HG02678 (cell line): ENCODE results near the gene RGS9BP.
"Not testable (repeated sequence)": the region's sequence is repeated elsewhere in the genome, so short reads cannot be mapped to it uniquely, and the experiment has no call there.

Source experiments
- ATAC-seq: cut with Tn5 transposase; IDR thresholded peaks from one replicate; pipeline ENCODE4 v1.9.1; 2021; ENCODE audit warnings: mild to moderate bottlenecking, moderate library complexity; ENCODE audit not compliant: unreplicated experiment

RGS9BP gene, protein sequence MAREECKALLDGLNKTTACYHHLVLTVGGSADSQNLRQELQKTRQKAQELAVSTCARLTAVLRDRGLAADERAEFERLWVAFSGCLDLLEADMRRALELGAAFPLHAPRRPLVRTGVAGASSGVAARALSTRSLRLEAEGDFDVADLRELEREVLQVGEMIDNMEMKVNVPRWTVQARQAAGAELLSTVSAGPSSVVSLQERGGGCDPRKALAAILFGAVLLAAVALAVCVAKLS

DNA sequence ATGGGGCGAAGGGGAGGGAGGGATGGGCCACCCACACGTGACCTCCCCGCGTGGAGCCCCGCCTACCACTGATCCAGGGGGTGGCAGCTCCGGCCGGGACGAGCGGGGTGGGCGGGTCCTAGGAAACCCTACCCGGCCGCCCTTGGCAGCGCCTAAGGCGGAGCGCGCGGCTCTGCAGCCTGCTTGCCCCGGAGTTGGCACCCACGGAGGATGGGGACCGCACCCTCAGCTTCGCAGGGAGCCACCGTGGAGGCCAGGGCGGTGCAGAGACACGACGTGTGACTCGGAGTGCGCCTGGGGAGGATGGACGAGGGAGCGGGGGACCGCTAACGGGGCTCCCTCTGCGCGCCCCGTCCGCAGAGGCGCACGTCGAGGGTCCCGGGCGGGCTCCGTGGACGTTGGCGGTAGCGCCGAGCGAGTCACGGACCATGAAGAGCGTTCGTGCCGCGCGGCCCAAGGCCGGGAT, at the start of gene RGS9BP:
Gene RGS9BP, plus strand, starts transcription at position 129 of the 466 bp plus-strand sequence. CDS start 416 bp downstream, outside the sequence.
- ATAC-seq, result no peak

DNA sequence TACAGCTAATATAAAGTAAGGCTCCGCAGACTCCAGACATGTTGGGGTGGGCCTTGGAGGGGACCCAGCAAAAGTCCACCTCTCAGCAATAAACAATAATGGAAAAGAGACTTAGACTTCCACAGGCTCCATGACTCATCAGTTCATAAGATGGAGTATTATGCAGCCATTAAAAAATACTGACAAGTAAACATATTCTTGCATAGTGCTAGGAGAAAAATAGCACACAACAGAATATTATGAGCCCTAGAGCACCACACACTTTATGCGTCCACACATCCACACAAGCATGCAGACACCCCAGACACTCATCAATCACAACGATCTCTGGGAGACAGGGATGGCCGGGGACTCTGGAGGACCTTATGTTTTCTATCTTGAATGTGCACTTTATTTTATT, 48.7 kb upstream of the RGS9BP start:
- no peak for ATAC-seq

DNA sequence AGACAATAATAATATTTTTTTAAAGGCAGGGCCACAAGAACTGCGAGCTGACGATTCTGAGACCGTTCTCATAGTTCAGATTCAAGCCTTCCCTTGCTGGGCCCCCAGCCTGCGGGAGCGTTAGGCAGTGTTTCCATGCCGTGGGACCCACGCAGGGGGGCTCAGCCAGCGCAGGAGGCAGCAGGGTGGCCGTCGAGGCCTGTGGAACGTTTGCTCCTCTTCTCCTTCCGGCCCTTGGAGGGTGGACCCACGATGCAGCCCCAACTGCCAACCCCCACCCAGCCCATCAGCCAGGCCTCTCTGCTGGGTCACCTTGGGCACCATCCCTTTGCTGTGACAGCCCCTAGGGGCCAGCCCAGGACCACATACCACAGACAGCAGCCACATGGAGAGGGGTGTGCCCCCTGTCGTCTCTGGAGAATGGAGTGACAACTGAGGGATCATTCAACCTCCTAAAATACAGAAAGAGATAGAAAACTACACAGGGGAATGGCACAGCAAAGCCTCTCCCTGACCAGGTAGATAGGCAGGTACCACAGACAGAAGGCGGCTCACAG, 47.9 kb upstream of the RGS9BP start:
- no peak for ATAC-seq

DNA sequence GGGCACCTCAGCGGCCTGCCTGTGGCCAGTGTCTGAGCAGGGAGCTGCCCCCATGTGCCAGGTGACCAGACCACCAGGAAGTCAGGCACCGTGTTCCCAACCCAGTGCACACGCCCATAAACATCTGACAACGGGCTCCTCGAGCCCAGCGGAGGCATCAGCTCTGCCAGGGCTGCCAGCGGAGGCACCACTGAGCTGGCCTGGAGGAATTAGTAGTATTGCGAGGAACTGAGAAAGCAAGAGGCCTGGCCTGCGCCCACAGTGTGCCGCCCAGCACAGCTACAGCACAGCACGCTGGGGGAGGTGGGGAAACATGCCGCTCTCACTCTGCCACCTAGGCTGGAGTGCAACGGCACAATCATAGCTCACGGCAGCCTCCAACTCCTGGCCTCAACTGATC, 45.3 kb upstream of the RGS9BP start:
- ATAC-seq, result no peak

DNA sequence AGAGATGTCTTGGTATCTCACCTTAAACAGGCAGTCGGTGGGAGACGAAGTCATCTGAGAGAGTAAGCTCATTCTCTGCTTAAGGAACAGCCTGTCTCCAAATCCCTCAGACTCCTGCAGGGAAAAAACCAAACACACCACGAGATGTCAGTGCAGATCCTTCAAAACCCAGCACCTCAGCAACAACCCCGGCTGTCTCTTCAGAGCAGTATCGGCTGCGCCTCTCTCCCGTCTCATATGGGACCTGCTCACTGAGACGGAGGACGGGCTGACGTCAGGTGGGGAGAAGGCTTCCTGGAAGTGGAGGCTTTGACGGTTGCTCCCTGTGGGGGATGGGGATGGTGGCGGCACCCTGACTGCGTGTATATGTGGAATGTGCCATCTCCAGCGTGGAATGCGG, 44.3 kb upstream of the RGS9BP start:
- ATAC-seq, result no peak

DNA sequence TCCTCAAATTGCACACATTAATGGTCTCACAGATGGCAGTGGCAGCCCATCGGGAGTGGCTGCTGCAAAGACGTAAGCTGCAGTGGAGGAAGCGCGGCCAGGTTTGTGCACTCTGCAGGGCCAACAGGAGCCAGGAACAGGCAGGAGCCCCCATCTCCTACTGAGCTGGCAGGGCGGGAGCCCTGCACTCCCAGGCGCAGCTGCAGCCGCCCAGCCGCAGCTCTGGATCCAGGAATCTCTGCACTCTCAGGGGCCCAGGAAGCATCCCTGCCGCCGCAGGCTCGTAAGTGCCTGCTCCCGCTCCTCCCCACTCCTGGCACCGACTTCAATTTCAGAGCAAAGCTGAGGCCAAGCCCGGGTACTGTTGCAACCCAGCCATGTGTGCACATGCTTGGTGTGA, 38.2 kb upstream of the RGS9BP start:
- ATAC-seq, result no peak

DNA sequence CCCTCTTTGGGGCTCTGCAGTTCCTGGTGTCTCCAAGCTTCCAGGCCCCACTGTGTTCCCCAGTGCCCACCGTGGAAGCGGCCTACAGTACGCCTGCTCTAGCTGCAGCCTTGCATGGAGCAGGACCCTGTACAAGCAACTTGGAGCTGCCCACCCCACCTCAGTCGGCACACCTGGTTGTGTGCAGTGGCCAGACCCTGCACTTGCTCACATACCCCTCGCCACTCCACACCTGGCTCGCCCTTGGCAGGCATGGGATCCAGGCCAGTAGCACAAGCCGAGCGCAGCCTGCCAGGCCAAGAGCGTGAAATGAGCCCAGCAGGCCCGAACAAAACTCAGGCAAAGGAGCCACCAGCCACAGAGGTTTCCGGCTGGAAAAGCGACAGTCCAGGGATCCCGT, 37.0 kb upstream of the RGS9BP start:
- no peak for ATAC-seq

DNA sequence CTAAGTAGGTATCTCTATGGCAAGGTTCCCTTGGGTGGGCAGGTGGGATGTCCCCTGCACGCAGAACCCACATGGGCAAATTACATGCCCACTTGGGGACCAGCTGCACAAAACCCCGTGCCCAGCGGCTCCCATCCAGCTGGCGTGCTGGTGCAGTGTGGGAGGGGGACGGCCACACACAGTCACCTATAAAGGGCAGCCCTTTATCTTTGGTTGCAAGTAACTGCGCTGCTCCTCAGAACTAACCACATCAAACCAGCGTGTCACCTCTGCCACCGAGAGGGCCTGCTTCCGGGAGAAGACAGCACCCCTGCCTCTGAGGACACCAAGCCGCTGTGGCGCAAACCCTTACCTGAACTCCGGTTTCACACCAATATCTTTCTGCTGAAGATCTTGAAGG, 32.9 kb upstream of the RGS9BP start:
- no peak for ATAC-seq

DNA sequence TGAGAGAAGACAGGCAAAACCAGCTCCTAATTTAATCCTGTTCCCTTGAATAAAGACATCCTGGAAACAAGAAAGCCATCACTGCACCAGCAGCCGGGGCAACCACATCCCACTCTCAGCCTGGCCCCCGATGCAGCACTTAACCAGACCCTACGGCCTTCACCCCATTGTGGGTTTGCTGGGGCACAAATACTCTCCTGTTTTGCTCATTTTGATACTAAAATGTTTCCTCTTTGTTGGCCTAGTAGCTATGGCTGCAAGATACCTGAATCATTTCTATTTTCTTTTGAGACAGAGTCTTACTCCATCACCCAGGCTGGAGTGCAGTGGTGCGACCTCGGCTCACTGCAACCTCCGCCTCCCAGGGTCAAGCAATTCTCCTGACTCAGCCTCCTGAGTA, 29.1 kb upstream of the RGS9BP start:
- ATAC-seq, result no peak

DNA sequence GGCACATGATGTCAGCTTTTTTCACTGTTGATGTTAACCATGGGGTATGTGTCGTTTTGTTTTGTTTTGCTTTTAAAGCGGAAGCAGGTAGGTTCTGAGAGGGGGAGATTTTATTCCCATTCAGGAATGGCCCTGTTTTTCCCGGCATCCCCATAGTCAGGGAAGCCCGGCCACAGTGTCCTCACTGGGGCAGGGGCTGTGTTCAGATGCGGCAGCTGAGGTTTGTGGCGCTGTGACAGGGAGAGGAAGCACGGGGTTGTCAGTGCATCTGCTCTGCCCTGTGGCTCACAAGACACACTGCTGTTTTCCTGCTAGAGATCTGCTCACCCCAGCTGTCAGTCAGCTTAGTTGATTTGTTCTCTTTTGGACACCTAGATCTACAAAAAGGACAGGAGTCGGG, 28.3 kb upstream of the RGS9BP start:
- ATAC-seq, result no peak

DNA sequence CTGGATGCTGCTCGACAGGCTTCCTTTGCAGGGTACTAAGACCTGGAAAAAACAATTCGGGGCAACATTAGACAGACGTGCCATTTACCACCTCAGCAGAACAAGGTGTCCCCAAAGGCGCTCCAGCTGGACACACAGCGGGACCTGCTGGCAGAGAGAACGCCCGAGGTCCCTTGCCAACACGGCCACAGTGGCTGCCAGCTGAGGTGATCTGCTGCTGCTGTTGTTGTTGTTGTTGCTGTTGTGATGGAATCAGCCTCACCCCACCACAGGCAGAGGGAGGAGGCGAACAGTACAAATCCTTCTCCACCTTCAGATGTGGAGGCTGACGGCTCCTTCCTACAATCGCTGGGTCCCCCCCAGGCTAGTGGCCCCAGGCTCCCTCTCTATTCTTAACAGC, 25.9 kb upstream of the RGS9BP start:
- ATAC-seq, result no peak

DNA sequence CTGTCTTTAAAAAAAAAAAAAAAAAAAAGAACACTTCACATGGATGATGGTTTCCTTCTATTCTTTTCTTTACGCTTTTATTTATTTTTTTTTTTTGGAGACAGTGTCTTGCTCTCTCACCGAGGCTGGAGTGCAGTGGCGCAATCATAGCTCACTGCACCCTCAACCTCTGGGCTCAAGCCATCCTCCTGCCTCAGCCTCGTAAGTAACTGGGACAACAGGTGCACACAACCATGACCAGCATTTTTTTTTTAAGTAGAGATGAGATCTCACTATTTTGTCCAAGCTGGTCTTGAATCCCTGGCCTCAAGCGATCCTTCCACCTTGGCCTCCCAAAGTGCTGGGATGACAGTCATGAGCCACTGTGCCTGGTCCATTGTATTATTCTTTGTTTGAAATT, 25.0 kb upstream of the RGS9BP start:
- ATAC-seq, result no peak

DNA sequence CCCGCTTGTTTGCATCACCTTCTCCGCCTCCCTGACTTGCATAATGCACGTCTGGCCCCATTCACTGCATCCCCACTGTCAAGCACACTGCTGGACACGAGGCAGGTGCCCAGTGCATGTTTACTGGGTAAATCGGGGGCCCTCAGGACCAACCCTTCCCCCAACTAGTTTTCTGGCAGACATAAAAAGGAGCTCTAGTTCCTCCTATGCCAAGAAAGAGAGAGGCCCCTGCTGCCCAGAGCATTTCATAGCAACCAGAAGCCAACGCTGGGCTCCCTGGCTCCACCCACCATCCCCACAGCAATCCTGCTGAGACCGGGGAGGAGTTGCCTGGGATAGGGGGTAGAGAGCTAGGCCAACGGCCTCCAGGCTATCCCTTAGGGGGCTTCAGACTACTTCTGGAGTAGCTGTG, 23.9 kb upstream of the RGS9BP start:
- no peak for ATAC-seq

DNA sequence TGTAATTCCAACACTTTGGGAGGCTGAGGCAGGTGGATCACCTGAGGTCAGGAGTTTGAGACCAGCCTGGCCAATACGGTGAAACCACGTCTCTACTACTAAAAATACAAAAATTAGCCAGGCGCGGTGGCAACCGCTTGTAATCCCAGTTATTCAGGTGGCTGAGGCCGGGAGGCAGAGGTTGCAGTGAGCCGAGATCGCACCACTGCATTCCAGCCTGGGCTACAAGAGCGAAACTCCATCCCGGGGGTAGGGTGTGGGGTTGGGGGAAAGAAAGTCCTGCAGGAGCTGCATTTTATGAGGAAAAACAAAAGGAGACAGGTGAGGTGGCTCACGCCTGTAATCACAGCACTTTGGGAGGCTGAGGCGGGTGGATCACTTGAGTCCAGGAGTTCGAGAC, 23.3 kb upstream of the RGS9BP start:
- ATAC-seq, result not testable (repeated sequence)

DNA sequence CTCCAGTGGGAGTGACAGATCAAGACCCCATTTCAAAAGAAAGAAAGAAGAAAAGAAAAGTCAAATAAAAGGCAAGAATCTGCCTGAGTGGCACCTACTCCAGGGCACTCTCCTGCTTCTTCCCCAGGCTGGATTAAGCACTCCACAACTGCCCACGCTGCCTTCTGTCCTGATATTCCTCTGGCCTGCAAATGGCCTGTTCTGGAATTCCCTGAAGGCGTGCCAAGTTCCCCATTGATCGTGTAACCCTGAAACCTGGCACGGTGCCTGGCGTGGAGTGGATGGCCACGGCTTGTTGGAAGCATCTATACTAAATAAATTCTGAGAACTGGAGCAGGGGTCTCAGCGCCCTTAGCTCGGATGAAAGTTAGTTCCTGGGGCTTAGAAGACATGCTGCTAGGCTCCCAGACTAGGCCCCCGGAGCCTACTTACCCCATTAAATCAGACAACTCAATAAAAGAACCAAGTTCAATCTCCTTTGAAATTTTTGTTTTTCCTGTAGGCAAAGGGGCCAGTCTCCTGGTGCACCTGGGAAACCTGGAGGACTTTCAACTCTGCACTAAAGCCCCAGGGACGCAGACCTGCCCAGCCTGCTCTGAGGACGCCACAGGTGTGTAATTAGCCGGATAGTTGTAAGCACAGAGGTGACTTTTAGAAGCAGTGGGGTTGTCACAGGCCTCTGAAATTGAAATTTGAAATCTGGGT, 22.6 kb upstream of the RGS9BP start:
- no peak for ATAC-seq

DNA sequence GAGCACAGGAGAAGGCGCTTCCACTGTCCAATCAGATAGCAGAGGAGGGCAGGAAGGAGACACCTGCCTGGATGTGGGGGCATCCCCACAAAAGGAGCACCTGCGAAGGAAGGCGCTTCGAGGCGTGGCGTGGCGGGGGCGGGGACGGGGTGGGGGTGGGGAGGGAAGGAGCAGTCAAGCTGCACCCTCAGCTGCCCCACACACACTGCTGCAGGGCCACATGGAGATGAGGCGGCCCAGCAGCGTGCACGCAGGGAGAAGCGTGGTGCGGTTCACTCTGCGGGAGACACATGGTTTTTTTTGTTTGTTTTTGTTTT, 22.1 kb upstream of the RGS9BP start:
- no peak for ATAC-seq

DNA sequence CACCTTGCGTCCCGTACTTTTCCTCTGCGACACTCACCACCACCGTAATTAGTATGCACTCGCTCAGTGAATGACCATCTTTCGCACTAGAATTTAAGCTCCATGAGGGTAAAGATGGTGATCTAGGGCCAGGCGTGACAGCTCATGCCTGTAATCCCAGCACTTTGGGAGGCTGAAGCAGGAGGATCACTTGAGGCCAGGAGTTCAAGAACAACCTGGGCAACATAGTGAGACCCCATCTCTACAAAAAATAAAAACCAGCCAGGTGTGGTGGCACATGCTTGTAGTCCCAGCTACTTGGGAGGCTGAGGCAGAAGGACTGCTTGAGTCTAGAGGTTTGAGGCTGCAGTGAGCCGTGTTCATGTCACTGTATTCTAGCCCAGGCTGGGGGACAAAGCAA, 19.3 kb upstream of the RGS9BP start:
- ATAC-seq, result not testable (repeated sequence)

DNA sequence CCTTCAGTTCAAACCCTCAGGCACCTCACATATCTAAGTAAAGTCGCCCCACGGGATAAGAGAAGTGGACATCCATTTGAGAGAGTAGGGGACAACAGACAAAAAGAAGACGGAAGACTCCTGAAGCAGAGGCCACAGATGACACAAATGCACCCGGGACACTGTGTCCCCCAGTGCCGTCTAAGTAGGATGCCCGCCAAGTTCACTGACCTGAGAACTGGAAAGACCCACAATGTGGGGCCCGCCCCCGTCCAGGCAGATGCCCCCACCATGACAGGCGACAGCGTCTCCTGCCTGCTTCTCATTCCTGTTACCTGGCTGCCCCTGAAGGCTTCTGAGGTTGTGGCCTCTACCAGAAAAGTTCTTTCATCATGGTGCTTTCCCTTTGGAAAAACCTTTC, 17.6 kb upstream of the RGS9BP start:
- ATAC-seq, result no peak

DNA sequence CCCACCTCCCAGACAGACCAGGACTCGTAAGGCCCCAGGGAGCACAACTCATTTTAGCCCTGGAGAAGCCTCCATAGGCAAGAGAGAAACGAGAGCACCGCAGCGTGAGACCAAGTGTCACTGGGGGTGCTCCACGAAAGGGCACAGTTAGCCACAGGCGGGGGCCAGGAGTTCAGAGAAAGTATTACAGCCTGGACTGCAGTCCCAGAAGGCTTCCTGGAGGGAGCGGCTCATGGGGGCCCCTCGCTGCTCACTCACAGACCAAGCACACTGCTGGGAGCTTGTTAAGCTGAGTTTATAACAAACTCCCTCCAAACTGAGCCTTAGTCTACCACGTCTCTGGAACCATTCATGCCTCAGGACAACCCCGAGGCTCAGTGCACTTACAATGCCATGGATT, 17.1 kb upstream of the RGS9BP start:
- no peak for ATAC-seq

DNA sequence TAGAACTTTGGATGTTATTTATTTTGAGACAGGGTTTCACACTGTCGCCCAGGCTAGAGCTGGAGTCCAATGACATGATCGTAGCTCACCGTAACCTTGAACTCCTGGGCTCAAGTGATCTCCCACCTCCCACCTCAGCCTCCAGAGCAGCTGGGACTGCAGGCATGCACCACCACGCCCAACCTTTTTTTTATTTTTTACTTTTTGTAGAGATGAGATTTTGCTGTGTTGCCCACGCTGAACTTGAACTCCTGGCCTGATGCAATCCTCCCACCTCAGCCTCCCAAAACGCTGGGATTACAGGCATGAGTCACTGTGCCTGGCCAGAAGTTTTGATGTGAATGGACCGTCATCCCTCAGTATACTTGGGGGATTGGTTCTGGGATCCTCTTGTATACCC, 14.3 kb upstream of the RGS9BP start:
- ATAC-seq, result no peak

DNA sequence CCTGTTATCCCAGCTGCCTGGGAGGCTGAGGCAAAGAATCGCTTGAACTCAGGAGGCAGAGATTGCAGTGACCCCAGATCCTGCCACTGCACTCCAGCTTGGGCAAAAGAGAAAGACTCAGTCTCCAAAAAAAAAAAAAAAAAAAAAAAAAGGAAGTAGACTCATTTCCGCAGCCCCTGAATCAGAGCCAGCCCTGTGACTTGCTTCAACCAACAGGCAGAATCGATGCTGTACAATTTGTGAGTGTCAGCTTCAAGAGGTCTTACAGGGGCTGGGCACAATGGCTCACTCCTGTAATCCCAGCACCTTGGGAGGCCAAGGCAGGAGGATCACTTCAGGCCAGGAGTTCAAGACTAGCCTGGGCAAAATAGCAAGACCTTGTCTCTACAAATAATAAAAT, 13.5 kb upstream of the RGS9BP start:
- no peak for ATAC-seq

DNA sequence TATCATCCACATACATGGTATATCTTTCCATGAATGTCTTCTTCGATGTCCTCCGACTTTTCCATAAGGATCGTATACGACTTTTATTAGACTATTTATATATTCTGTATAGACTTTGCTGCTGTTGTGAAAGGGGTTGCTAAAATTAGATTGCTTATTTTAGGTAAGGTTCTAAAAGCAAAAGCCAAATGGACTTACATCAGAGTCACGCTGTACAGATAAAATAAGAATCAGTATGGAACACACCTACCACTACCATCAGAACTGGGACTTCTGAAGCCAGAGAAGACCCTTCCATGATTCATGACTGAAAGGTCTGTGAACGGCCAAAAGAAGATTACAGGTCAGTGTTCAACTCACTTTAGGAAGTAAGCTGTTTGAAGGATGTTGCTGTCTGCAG, 9.6 kb upstream of the RGS9BP start:
- no peak for ATAC-seq

DNA sequence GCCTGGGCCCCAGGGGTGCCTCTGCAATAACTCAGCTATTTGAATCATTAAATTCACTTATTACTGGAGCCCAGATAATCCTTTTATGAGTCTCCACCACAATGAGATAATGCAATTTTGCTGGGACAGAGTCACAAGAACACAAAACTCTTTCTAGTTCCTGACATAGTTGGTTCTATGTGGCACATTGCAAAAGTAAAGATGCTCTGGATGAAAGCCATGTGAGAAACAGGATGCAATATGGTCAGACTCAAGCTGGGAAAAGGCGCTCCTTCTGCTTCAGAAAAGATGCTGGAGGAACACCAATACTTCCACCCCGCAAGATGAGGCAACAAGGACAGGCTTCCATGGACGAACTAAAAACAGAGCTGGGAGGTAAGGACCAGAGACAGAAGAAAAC, 6.3 kb upstream of the RGS9BP start:
- ATAC-seq, result no peak
